HCT116 (cell line): Measurements from ENCODE around the gene RTN4IP1. TPM values are rescaled to one million over a fixed set of nuclear protein-coding genes. Genes with fewer than 3 reads are reported as not detected.

ENCODE experiments used
- ATAC-seq: fragments of 200-7000 bp; cut with Tn5 transposase; 2 replicates; pipeline ENCODE4 v1.9.1; 2020; ENCODE audit warnings: mild to moderate bottlenecking, moderate library complexity
- BruUV-seq: library from RNA; stranded (reverse); fragments of 400-500 nt; replicated peaks from 2 replicates; lab custom pipeline; 2021; lab: Mats Ljungman, UMichigan
- CTCF ChIA-PET: fragments of 300-600 bp; sonication (Branson Sonifier 250); formaldehyde crosslinking; loops from one replicate; lab custom pipeline; 2021; ENCODE audit warnings: antibody characterized with exemption; lab: Charles Lee
- POLR2A ChIA-PET: fragments of 300-600, 350-600 bp; sonication (Branson Sonifier 250); formaldehyde crosslinking; loops from one replicate; lab custom pipeline; 2021; ENCODE audit warnings: antibody characterized with exemption; lab: Charles Lee
- RAD21 ChIA-PET, 2 experiments: fragments of 300-600 bp; sonication (Branson Sonifier 250); formaldehyde crosslinking; loops; one replicate each; lab custom pipeline; 2023; ENCODE audit warnings: low total read pairs in 2 of 2; ENCODE audit not compliant: uncharacterized antibody in 2 of 2, unreplicated experiment in 2 of 2, low non-redundant PET in 1 of 2; lab: Charles Lee
- DNase-seq: peaks from one replicate; pipeline ENCODE4 v3.0.0-alpha.2; 2010; ENCODE audit warnings: low read depth, low spot score
- H2AFZ ChIP-seq: fragments of 200-600 bp; shearing (Covaris generic), sonication (generic); 2 replicates; pipeline ENCODE4 v1.6.1; 2017; ENCODE audit warnings: low read depth, mixed run types, mixed read lengths, antibody characterized with exemption, low read length; ENCODE audit not compliant: poor library complexity, severe bottlenecking
- H3K27ac ChIP-seq: 2 replicates; pipeline ENCODE4 v1.5.1; 2012; ENCODE audit warnings: low read depth, low read length
- H3K27me3 ChIP-seq: fragments of 200-600 bp; sonication (generic); 2 replicates; pipeline ENCODE4 v1.6.1; 2016; ENCODE audit warnings: mixed run types, low read length, mixed read lengths; ENCODE audit not compliant: insufficient read depth
- H3K36me3 ChIP-seq, 2 experiments: fragments of 200-500 bp in 1 of 2; fragments of 200-600 bp in 1 of 2; sonication (Bioruptor generic) in 1 of 2; sonication (generic) in 1 of 2; 2 replicates each; pipeline versions ENCODE4 v1.5.1 to v1.6.1; 2014 to 2016; ENCODE audit warnings: low read length in 2 of 2, inconsistent platforms in 1 of 2, mixed read lengths in 1 of 2, mixed run types in 1 of 2; ENCODE audit not compliant: insufficient read depth in 2 of 2, control insufficient read depth in 1 of 2
- H3K4me1 ChIP-seq, 2 experiments: fragments of 200-600 bp in 1 of 2; sonication (generic) in 1 of 2; 2 replicates each; pipeline versions ENCODE4 v1.5.1 to v1.6.1; 2012 to 2017; ENCODE audit warnings: low read length in 2 of 2, inconsistent platforms in 1 of 2, mild to moderate bottlenecking in 1 of 2, mixed read lengths in 1 of 2, mixed run types in 1 of 2, moderate library complexity in 1 of 2; ENCODE audit not compliant: insufficient read depth in 2 of 2, control insufficient read depth in 1 of 2
- H3K4me2 ChIP-seq: fragments of 200-600 bp; sonication (generic); 2 replicates; pipeline ENCODE4 v1.6.1; 2017; ENCODE audit warnings: mixed run types, low read length, mixed read lengths
- H3K4me3 ChIP-seq, 2 experiments: fragments of 200-600 bp in 1 of 2; sonication (generic) in 1 of 2; replicated peaks in 1 of 2; 2 replicates each; pipeline ENCODE4 v1.5.1; 2011 to 2016; ENCODE audit warnings: low read length in 2 of 2, control low read depth in 1 of 2, low read depth in 1 of 2, mild to moderate bottlenecking in 1 of 2, mixed read lengths in 1 of 2, mixed run types in 1 of 2
- H3K79me2 ChIP-seq: fragments of 200-600 bp; sonication (generic); 2 replicates; pipeline ENCODE4 v1.6.1; 2017; ENCODE audit warnings: mild to moderate bottlenecking, mixed run types, low read length, moderate library complexity, mixed read lengths; ENCODE audit not compliant: insufficient read depth
- H3K9ac ChIP-seq: fragments of 200-600 bp; sonication (generic); 2 replicates; pipeline ENCODE4 v1.6.1; 2016; ENCODE audit warnings: low read length, mixed read lengths
- H3K9me2 ChIP-seq: fragments of 200-600 bp; sonication (generic), shearing (Covaris generic); 2 replicates; pipeline ENCODE4 v1.6.1; 2017; ENCODE audit warnings: mixed run types, mild to moderate bottlenecking, moderate library complexity; ENCODE audit not compliant: insufficient read depth
- H3K9me3 ChIP-seq, 2 experiments: fragments of 200-500 bp in 1 of 2; fragments of 200-600 bp in 1 of 2; sonication (Bioruptor generic) in 1 of 2; sonication (generic) in 1 of 2; 2 replicates each; pipeline ENCODE4 v1.6.1; 2014 to 2017; ENCODE audit warnings: low read length in 2 of 2, mixed read lengths in 2 of 2, inconsistent platforms in 1 of 2, low read depth in 1 of 2, mild to moderate bottlenecking in 1 of 2, mixed run types in 1 of 2, moderate library complexity in 1 of 2; ENCODE audit not compliant: control insufficient read depth in 1 of 2, insufficient read depth in 1 of 2
- H4K20me1 ChIP-seq: fragments of 200-600 bp; sonication (generic), shearing (Covaris generic); 2 replicates; pipeline ENCODE4 v1.6.1; 2017; ENCODE audit warnings: mixed run types, mild to moderate bottlenecking, moderate library complexity; ENCODE audit not compliant: insufficient read depth
- CBX3 ChIP-seq: IDR thresholded peaks from 2 replicates; pipeline ENCODE4 v1.6.1; 2012; ENCODE audit warnings: low read depth
- CEBPB ChIP-seq: IDR thresholded peaks from 2 replicates; pipeline ENCODE4 v1.6.1; 2012; ENCODE audit warnings: low read depth
- EGR1 ChIP-seq: IDR thresholded peaks from 2 replicates; pipeline ENCODE4 v1.6.1; 2012; ENCODE audit warnings: low read depth
- ELF1 ChIP-seq: IDR thresholded peaks from 2 replicates; pipeline ENCODE4 v1.6.1; 2012; ENCODE audit warnings: low read depth, borderline replicate concordance
- EZH2 ChIP-seq: fragments of 200-600 bp; sonication (generic); IDR thresholded peaks from 2 replicates; pipeline ENCODE4 v1.6.1; 2017; ENCODE audit warnings: antibody characterized with exemption, mixed run types
- EZH2phosphoT487 ChIP-seq: fragments of 200-600 bp; IDR thresholded peaks from 2 replicates; pipeline ENCODE4 v1.6.1; 2018; ENCODE audit warnings: antibody characterized with exemption, borderline replicate concordance
- JUND ChIP-seq: IDR thresholded peaks from 2 replicates; pipeline ENCODE4 v1.6.1; 2012
- POLR2AphosphoS5 ChIP-seq: IDR thresholded peaks from 2 replicates; pipeline ENCODE4 v1.6.1; 2011; ENCODE audit warnings: mild to moderate bottlenecking, low read depth, low read length, moderate library complexity
- RAD21 ChIP-seq: IDR thresholded peaks from 2 replicates; pipeline ENCODE4 v1.6.1; 2012; ENCODE audit warnings: low read depth, mild to moderate bottlenecking
- SIN3A ChIP-seq: IDR thresholded peaks from 2 replicates; pipeline ENCODE4 v1.6.1; 2012; ENCODE audit warnings: low read depth
- SP1 ChIP-seq: IDR thresholded peaks from 2 replicates; pipeline ENCODE4 v1.6.1; 2012; ENCODE audit warnings: low read depth
- SRF ChIP-seq: IDR thresholded peaks from 2 replicates; pipeline ENCODE4 v1.6.1; 2012; ENCODE audit warnings: low read depth
- TCF7L2 ChIP-seq: IDR thresholded peaks from 2 replicates; pipeline ENCODE4 v1.7.0; 2011; ENCODE audit warnings: borderline replicate concordance, inconsistent platforms; ENCODE audit not compliant: insufficient read depth, insufficient read length; ENCODE audit errors: extremely low read depth
- YY1 ChIP-seq: IDR thresholded peaks from 2 replicates; pipeline ENCODE4 v1.6.1; 2011; ENCODE audit warnings: low read length, low read depth, moderate library complexity, mild to moderate bottlenecking; ENCODE audit not compliant: insufficient replicate concordance; ENCODE audit errors: extremely low read depth
- ZFX ChIP-seq: fragments of 450-650 bp; IDR thresholded peaks from 2 replicates; pipeline ENCODE4 v1.6.1; 2017
- intact Hi-C: fragments of 100-400 bp; cut with micrococcal nuclease; formaldehyde crosslinking; loops from 2 replicates; pipeline ENCODE4 v1.10.0; 2022
- total RNA-seq: library from RNA; stranded (reverse); gene quantifications from one replicate; pipeline ENCODE4 v1.2.1, GENCODE V29; 2021; ENCODE audit not compliant: unreplicated experiment
- TF ChIP-seq, protein P1 (sequence below): IDR thresholded peaks from 2 replicates; pipeline ENCODE4 v1.6.1; 2012
- TF ChIP-seq, protein P2 (sequence below), 3 experiments: fragments of 200-600 bp in 1 of 3; sonication (generic) in 1 of 3; IDR thresholded peaks in 2 of 3; conservative IDR thresholded peaks in 1 of 3; 2 replicates each; pipeline ENCODE4 v1.5.1; 2012 to 2017; ENCODE audit warnings: low read depth in 2 of 3, low read length in 2 of 3, antibody characterized with exemption in 1 of 3, borderline replicate concordance in 1 of 3, control low read depth in 1 of 3, mild to moderate bottlenecking in 1 of 3, mixed read lengths in 1 of 3, mixed run types in 1 of 3, moderate library complexity in 1 of 3; ENCODE audit not compliant: insufficient read depth in 1 of 3
- TF ChIP-seq, protein P3 (sequence below): IDR thresholded peaks from 2 replicates; pipeline ENCODE4 v1.6.1; 2012

The RTN4IP1 gene
- total RNA-seq, 1 experiment from 2014 or later: 9.1 TPM

DNA sequence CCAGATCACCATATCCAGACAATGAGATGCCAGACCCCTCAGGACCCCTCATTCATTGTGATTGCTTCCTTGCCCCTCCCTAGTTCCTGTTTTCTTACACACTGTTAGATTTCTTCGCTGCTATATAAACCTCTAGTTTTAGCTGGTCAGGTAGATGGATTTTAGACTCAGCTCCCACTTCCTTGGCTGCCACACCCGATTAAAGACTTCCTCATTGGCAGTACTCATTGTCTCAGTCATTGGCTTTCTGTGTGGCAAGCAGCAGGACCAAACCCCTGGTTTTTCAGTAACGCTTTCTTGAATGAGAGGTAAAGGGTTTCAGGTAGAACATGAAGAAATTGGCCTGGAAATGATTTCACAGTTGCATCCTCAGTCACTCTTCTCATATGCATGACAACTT lies 48.0 kb upstream of the RTN4IP1 start:
- Histone ChIP-seq H3K9ac (no peak overlapping the region), H2AFZ (no peak overlapping the region)
- TF ChIP-seq TCF7L2: no peak
- TF ChIP-seq, all 23 proteins: peak for 0
- H3K9me3 ChIP-seq: no peaks in the 10 kb centered on the region
- POLR2A ChIA-PET: no interaction called here
- H3K4me2 ChIP-seq: no peak overlapping the region
- CTCF ChIA-PET: no interaction called here
- no peak overlapping the region for H3K27ac ChIP-seq
- no peak for DNase-seq
- RAD21 ChIA-PET: no interaction called here
- H3K27me3 ChIP-seq: no peaks in the 10 kb centered on the region
- H4K20me1 ChIP-seq: no peaks in the 10 kb centered on the region
- no peaks in the 10 kb centered on the region for H3K9me2 ChIP-seq
- ATAC-seq: no peak
- H3K4me3 ChIP-seq: no peak overlapping the region
- no peaks in the 10 kb centered on the region for H3K79me2 ChIP-seq
- H3K4me1 ChIP-seq: no peaks in the 10 kb centered on the region
- no TSS peak for BruUV-seq
- no peaks in the 10 kb centered on the region for H3K36me3 ChIP-seq
- intact Hi-C loops: no loop called here

DNA sequence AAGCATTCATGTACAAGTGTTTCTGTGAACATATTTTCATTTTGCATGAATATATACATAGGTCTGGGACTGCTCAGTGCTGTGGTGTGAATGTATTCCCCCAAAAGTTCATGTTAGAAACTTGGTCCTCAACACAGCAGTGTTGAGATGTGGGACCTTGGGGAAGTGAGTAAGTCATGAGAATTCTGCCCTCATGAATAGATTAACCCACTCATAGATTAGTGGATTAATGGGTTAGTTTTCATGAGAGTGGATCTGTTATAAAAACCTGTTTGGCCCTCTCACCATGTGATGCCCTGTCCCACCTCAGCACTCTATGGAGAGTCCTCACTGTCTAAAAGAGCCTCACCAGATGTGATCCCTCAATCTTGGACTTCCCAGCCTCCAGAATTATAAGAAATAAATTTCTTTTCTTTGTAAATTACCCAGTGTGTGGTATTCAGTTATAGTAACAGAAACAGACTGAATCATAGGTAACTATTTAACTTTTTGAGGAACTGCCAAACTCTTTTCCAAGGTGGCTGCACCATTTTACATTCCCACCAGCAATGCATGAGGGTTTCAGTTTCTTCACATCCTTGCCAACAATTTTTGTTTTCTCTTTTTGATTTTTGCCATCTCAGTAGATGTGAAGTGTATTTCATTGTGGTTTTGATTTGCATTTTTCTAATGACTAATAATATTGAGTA lies 45.4 kb upstream of the RTN4IP1 start:
- no peak overlapping the region for H3K4me3 ChIP-seq
- H4K20me1 ChIP-seq: no peaks in the 10 kb centered on the region
- TF ChIP-seq, protein P1, sequence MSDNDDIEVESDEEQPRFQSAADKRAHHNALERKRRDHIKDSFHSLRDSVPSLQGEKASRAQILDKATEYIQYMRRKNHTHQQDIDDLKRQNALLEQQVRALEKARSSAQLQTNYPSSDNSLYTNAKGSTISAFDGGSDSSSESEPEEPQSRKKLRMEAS: no peak
- no peak for TF ChIP-seq TCF7L2
- TF ChIP-seq JUND: no peak
- no peak for TF ChIP-seq EZH2phosphoT487
- TF ChIP-seq EZH2: no peak
- TF ChIP-seq RAD21: no peak
- TF ChIP-seq CEBPB: no peak
- TF ChIP-seq, protein P2, sequence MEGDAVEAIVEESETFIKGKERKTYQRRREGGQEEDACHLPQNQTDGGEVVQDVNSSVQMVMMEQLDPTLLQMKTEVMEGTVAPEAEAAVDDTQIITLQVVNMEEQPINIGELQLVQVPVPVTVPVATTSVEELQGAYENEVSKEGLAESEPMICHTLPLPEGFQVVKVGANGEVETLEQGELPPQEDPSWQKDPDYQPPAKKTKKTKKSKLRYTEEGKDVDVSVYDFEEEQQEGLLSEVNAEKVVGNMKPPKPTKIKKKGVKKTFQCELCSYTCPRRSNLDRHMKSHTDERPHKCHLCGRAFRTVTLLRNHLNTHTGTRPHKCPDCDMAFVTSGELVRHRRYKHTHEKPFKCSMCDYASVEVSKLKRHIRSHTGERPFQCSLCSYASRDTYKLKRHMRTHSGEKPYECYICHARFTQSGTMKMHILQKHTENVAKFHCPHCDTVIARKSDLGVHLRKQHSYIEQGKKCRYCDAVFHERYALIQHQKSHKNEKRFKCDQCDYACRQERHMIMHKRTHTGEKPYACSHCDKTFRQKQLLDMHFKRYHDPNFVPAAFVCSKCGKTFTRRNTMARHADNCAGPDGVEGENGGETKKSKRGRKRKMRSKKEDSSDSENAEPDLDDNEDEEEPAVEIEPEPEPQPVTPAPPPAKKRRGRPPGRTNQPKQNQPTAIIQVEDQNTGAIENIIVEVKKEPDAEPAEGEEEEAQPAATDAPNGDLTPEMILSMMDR (IDR thresholded peaks at IDR 0.05 in 2 of 3, conservative IDR thresholded peaks at IDR 0.05 in 1 of 3; ENCODE audit: borderline replicate concordance in 1 of 3, insufficient read depth in 1 of 3, low read depth in 2 of 3, low read length in 2 of 3): no peak
- TF ChIP-seq POLR2AphosphoS5: no peak
- TF ChIP-seq SIN3A: no peak
- TF ChIP-seq, protein P3, sequence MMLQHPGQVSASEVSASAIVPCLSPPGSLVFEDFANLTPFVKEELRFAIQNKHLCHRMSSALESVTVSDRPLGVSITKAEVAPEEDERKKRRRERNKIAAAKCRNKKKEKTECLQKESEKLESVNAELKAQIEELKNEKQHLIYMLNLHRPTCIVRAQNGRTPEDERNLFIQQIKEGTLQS: no peak
- no peak for TF ChIP-seq YY1
- no peak for TF ChIP-seq ELF1
- TF ChIP-seq SRF: no peak
- no peak for TF ChIP-seq SP1
- no peak for TF ChIP-seq CBX3
- no peak for TF ChIP-seq ZFX
- TF ChIP-seq EGR1: no peak
- RAD21 ChIA-PET: no interaction called here
- H3K27me3 ChIP-seq: no peaks in the 10 kb centered on the region
- no peak overlapping the region for H2AFZ ChIP-seq
- no peak overlapping the region for H3K4me2 ChIP-seq
- H3K9me3 ChIP-seq: no peaks in the 10 kb centered on the region
- no peak overlapping the region for H3K27ac ChIP-seq
- no peaks in the 10 kb centered on the region for H3K36me3 ChIP-seq
- no peak overlapping the region for H3K9ac ChIP-seq
- no peaks in the 10 kb centered on the region for H3K79me2 ChIP-seq
- BruUV-seq: no TSS peak
- no peaks in the 10 kb centered on the region for H3K4me1 ChIP-seq
- CTCF ChIA-PET: no interaction called here
- DNase-seq: no peak
- intact Hi-C loops: no loop called here
- POLR2A ChIA-PET: no interaction called here
- H3K9me2 ChIP-seq: no peaks in the 10 kb centered on the region
- no peak for ATAC-seq
